DOHH2 (cell line): ENCODE data around the gene ASTN1.

Experiments
- CTCF ChIP-seq: fragments of 200-600 bp; sonication (generic); IDR thresholded peaks from one replicate; pipeline ENCODE4 v1.5.1; 2014; ENCODE audit warnings: antibody characterized with exemption, mild to moderate bottlenecking, low read depth, low read length; ENCODE audit not compliant: poor library complexity, severe bottlenecking
- EZH2phosphoT487 ChIP-seq: fragments of 200-600 bp; sonication (generic); IDR thresholded peaks from 2 replicates; pipeline ENCODE4 v1.6.1; 2017; ENCODE audit warnings: borderline replicate concordance, mild to moderate bottlenecking, antibody characterized with exemption, low read length, moderate library complexity, mixed read lengths

GRCh38 chr1:177091040-177091439 lies 73.5 kb downstream of the ASTN1 start:
- TF ChIP-seq CTCF (no peak), EZH2phosphoT487 (no peak)
